K562 (cell line): ENCODE data around the gene SBF1. TPM values are rescaled to one million over a fixed set of nuclear protein-coding genes. Genes with fewer than 3 reads are reported as not detected.

Experiments
- ATAC-seq: fragments of 200-7000 bp; cut with Tn5 transposase; 3 replicates; pipeline ENCODE4 v1.9.1; 2020; ENCODE audit warnings: moderate library complexity
- BruUV-seq: library from RNA; stranded (reverse); fragments of 400-500 nt; replicated peaks from 2 replicates; lab custom pipeline; 2021; lab: Mats Ljungman, UMichigan
- CTCF ChIA-PET: fragments of 300-600 bp; formaldehyde crosslinking; extraction: SDS; loops from one replicate; lab custom pipeline; 2021; ENCODE audit warnings: low intra/inter-chr PET ratio; lab: Yijun Ruan, JAX
- POLR2A ChIA-PET: fragments of 300-600, 350-650 bp; sonication (Branson Sonifier 250); formaldehyde crosslinking; extraction: SDS; loops from one replicate; lab custom pipeline; 2021; ENCODE audit warnings: antibody characterized with exemption, inconsistent platforms; lab: Yijun Ruan, JAX
- DNase-seq, 4 experiments: peaks; one replicate each; pipeline versions ENCODE4 v3.0.0 to v3.0.0-alpha.2; 2011 to 2018; ENCODE audit warnings: low spot score in 3 of 4, mixed read lengths in 3 of 4; ENCODE audit errors: extremely low read depth in 1 of 4
- FAIRE-seq: peaks from 2 replicates; lab custom pipeline; 2011; peaks lifted over from hg19 to GRCh38; lab: Jason Lieb, UNC
- H2AFZ ChIP-seq: 2 replicates; pipeline ENCODE4 v1.6.0; 2011; ENCODE audit warnings: low read depth, low read length, control low read depth, inconsistent platforms
- H3K27ac ChIP-seq: fragments of 200-600 bp; 3 replicates; pipeline ENCODE4 v1.8.0; 2011; ENCODE audit warnings: low read depth, mild to moderate bottlenecking, control low read depth, inconsistent platforms, low read length, moderate library complexity, mixed read lengths; ENCODE audit errors: extremely low read depth
- H3K27me3 ChIP-seq, 2 experiments: fragments of 300-600 bp in 1 of 2; 2 replicates in 1 of 2; 3 replicates in 1 of 2; pipeline versions ENCODE4 v1.6.0 to v1.8.0; 2011; ENCODE audit warnings: inconsistent platforms in 2 of 2, low read length in 2 of 2, mild to moderate bottlenecking in 1 of 2, mixed read lengths in 1 of 2, moderate library complexity in 1 of 2; ENCODE audit not compliant: control insufficient read depth in 2 of 2, insufficient read depth in 2 of 2
- H3K36me3 ChIP-seq: fragments of 300-600 bp; 3 replicates; pipeline ENCODE4 v1.8.0; 2011; ENCODE audit warnings: mild to moderate bottlenecking, low read length, inconsistent platforms; ENCODE audit not compliant: control insufficient read depth, insufficient read depth
- H3K4me1 ChIP-seq, 2 experiments: fragments of 200-600 bp in 1 of 2; replicated peaks in 1 of 2; 2 replicates in 1 of 2; 3 replicates in 1 of 2; pipeline versions ENCODE4 v1.5.1 to v1.8.0; 2011; ENCODE audit warnings: inconsistent platforms in 2 of 2, low read length in 2 of 2, mild to moderate bottlenecking in 1 of 2, mixed read lengths in 1 of 2, moderate library complexity in 1 of 2; ENCODE audit not compliant: control insufficient read depth in 2 of 2, insufficient read depth in 2 of 2
- H3K4me2 ChIP-seq: 2 replicates; pipeline ENCODE4 v1.6.1; 2011; ENCODE audit warnings: low read length, control low read depth, inconsistent platforms, mixed read lengths; ENCODE audit not compliant: insufficient read depth
- H3K4me3 ChIP-seq: fragments of 200-600 bp; sonication (generic), shearing (Covaris generic); 2 replicates; pipeline ENCODE4 v1.5.1; 2016; ENCODE audit warnings: control low read depth, inconsistent platforms
- H3K79me2 ChIP-seq: fragments of 200-600 bp; 3 replicates; pipeline ENCODE4 v1.8.0; 2011; ENCODE audit warnings: low read length, inconsistent platforms; ENCODE audit not compliant: control insufficient read depth, insufficient read depth
- H3K9ac ChIP-seq, 2 experiments: 2 replicates each; pipeline versions ENCODE4 v1.6.0 to v1.6.1; 2011; ENCODE audit warnings: low read depth in 2 of 2, low read length in 2 of 2, control low read depth in 1 of 2, inconsistent platforms in 1 of 2, mild to moderate bottlenecking in 1 of 2, mixed read lengths in 1 of 2; ENCODE audit not compliant: insufficient read depth in 1 of 2
- H3K9me1 ChIP-seq: one replicate; pipeline ENCODE4 v1.6.0; 2011; ENCODE audit warnings: inconsistent platforms, mild to moderate bottlenecking, low read length, moderate library complexity; ENCODE audit not compliant: control insufficient read depth, insufficient read depth
- H3K9me3 ChIP-seq: replicated peaks from 2 replicates; pipeline ENCODE4 v1.5.1; 2011; ENCODE audit warnings: low read depth, low read length, inconsistent platforms; ENCODE audit not compliant: control insufficient read depth, insufficient read depth
- H4K20me1 ChIP-seq: replicated peaks from 2 replicates; pipeline ENCODE4 v1.6.1; 2011; ENCODE audit warnings: low read length, inconsistent platforms, mixed read lengths; ENCODE audit not compliant: control insufficient read depth, insufficient read depth
- CBFA2T2 ChIP-seq: fragments of 450-650 bp; conservative IDR thresholded peaks from 2 replicates; pipeline ENCODE4 v1.6.1; 2017; ENCODE audit warnings: mild to moderate bottlenecking
- CLOCK ChIP-seq: fragments of 250-450 bp; sonication (Bioruptor Pico); IDR thresholded peaks from 2 replicates; pipeline ENCODE4 v1.4.0; 2020; ENCODE audit warnings: mild to moderate bottlenecking, moderate library complexity, borderline replicate concordance
- CREB3L1 ChIP-seq: fragments of 450-650 bp; IDR thresholded peaks from 2 replicates; pipeline ENCODE4 v1.6.1; 2014; ENCODE audit warnings: low read depth, mild to moderate bottlenecking, moderate library complexity, borderline replicate concordance
- ESRRA ChIP-seq: fragments of 450-650 bp; IDR thresholded peaks from 2 replicates; pipeline ENCODE4 v1.6.1; 2014; ENCODE audit warnings: low read depth, mild to moderate bottlenecking, moderate library complexity, borderline replicate concordance
- GTF2E2 ChIP-seq: fragments of 200-800 bp; sonication (Bioruptor generic); IDR thresholded peaks from 2 replicates; pipeline ENCODE4 v1.6.1; 2016; ENCODE audit warnings: missing genetic modification characterization, missing compliant biosample characterization
- HCFC1 ChIP-seq: IDR thresholded peaks from 2 replicates; pipeline ENCODE4 v1.6.1; 2012; ENCODE audit warnings: low read depth, low read length, improper control_type of control experiment
- L3MBTL2 ChIP-seq: fragments of 450-650 bp; IDR thresholded peaks from 2 replicates; pipeline ENCODE4 v1.6.1; 2016; ENCODE audit warnings: mild to moderate bottlenecking, moderate library complexity
- NR3C1 ChIP-seq: sonication (generic); formaldehyde crosslinking; IDR thresholded peaks from 2 replicates; pipeline ENCODE4 v1.8.1; 2022; ENCODE audit warnings: missing genetic modification reagents
- RBM34 ChIP-seq: fragments of 200-400 bp; formaldehyde crosslinking; IDR thresholded peaks from 2 replicates; pipeline ENCODE4 v1.6.1; 2018; ENCODE audit warnings: low read length, borderline replicate concordance; ENCODE audit not compliant: insufficient read depth
- TEAD4 ChIP-seq, 2 experiments: sonication (generic) in 1 of 2; formaldehyde crosslinking in 1 of 2; IDR thresholded peaks; 2 replicates each; pipeline versions ENCODE4 v1.6.1 to v1.8.0; 2012 to 2022; ENCODE audit warnings: borderline replicate concordance in 1 of 2, inconsistent platforms in 1 of 2, low read length in 1 of 2, mild to moderate bottlenecking in 1 of 2, missing genetic modification reagents in 1 of 2
- ZNF224 ChIP-seq: sonication (generic); formaldehyde crosslinking; IDR thresholded peaks from 2 replicates; pipeline ENCODE4 v1.8.0; 2022; ENCODE audit warnings: mild to moderate bottlenecking, missing genetic modification reagents
- ZNF274 ChIP-seq: IDR thresholded peaks from 2 replicates; pipeline ENCODE4 v1.6.1; 2011; ENCODE audit warnings: low read depth, mild to moderate bottlenecking, low read length, moderate library complexity, borderline replicate concordance
- ZNF644 ChIP-seq: fragments of 200-800 bp; sonication (Bioruptor generic); IDR thresholded peaks from 2 replicates; pipeline ENCODE4 v1.6.1; 2016; ENCODE audit warnings: low read depth, missing genetic modification characterization, missing compliant biosample characterization
- ZZZ3 ChIP-seq: fragments of 450-650 bp; IDR thresholded peaks from 2 replicates; pipeline ENCODE4 v1.6.1; 2016; ENCODE audit warnings: antibody characterized with exemption, mild to moderate bottlenecking, moderate library complexity
- WGBS: fragments of 100-300 bp; shearing (Covaris generic); methylation state at CpG from one replicate; pipeline ENCODE4 v1.1.6; 2016; ENCODE audit warnings: low coverage, mixed read lengths; ENCODE audit not compliant: insufficient coverage; ENCODE audit errors: missing lambda C conversion rate; 5-methylcytosine and 5-hydroxymethylcytosine counted together
- in situ Hi-C: fragments of 300-500 bp; cut with MboI; formaldehyde crosslinking; loops from 4 replicates; pipeline ENCODE4 v1.15.0; 2018; ENCODE audit warnings: inconsistent platforms, mixed read lengths
- intact Hi-C: fragments of 100-400 bp; cut with micrococcal nuclease; formaldehyde crosslinking; loops from 2 replicates; pipeline ENCODE4 v1.14.2; 2022
- polyA plus RNA-seq, 8 experiments: library from polyadenylated mRNA; depleted of rRNA in 4 of 8; stranded (reverse) in 5 of 8; unstranded in 3 of 8; fragments of >200 nt; fragmentation: Nextera tagmentation in 2 of 8; fragmentation: Illumina TruSeq in 1 of 8; extraction: Ambion mirVana in 2 of 8; extraction: Trizol in 1 of 8; gene quantifications; 2 replicates each; pipeline versions ENCODE4 v1.2.1 to v1.2.3, GENCODE V29; 2011 to 2014; ENCODE audit warnings: inconsistent platforms in 1 of 8, missing spikeins in 1 of 8
- total RNA-seq, 7 experiments: library from RNA; depleted of rRNA in 6 of 7; stranded (reverse); fragments of >200 nt in 6 of 7; fragmentation: Illumina TruSeq in 2 of 7; extraction: Trizol in 2 of 7; gene quantifications; 2 replicates each; pipeline versions ENCODE4 v1.2.1 to v1.2.3, GENCODE V29; 2011 to 2021; ENCODE audit warnings: low replicate concordance in 1 of 7
- TF ChIP-seq, protein P1 (sequence below): fragments of 250-450 bp; sonication (Bioruptor Pico); IDR thresholded peaks from 2 replicates; pipeline ENCODE4 v1.5.0; 2022; ENCODE audit warnings: mild to moderate bottlenecking

SBF1 gene
- total and polyA plus RNA-seq, 9 of the 15 experiments (the other 6 are each of a cell fraction or from before 2014, with no cell fraction given): 0.44 to 50.4 (median 11.4) TPM

DNA sequence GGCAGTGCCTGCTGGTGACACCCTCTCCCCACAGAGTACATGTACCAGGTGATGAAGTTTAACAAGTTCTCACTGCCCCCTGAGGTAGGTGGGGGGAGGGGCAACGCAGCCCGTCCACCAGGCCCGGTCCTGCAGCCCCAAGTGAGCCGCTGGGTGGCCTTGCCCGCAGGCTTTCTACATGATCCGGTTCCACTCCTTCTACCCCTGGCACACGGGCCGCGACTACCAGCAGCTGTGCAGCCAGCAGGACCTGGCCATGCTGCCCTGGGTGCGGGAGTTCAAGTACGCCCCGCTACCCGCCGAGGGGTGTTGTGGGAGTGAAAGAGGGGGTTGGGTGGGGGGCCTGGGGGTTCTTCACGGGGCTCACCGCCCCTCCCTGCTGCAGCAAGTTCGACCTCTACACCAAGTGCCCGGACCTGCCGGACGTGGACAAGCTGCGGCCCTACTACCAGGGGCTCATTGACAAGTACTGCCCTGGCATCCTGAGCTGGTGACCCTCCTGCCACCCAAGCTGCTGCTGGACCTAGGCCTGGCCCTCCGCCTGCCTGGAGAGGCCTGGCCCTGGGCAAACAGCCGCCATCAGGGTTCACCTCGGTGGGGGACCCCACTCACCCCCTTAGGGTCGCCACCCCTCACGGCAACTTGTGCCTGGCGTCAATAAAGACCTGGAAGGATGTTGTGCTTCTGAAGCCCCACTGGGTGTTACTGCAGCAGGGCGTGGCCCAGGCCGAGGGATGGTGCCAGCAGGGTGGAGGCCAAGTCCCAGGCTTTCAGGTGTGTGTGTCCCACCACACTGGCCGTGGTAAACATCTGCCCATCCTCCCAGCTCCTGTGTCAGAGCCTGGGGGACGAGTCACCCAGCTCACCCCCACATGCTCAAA lies 14.8 kb upstream of the SBF1 start:
- in situ Hi-C loops: no loop called here
- Histone ChIP-seq H3K4me3 (no peak overlapping the region), H3K4me2 (no peak overlapping the region), H3K9me3 (no peaks in the 10 kb centered on the region), H3K9ac (no peak overlapping the region), H3K9me1 (no peaks in the 10 kb centered on the region), H3K79me2 (no peaks in the 10 kb centered on the region), H3K4me1 (peaks cover 4 to 33% of the 10 kb centered on the region in 2 experiments; a peak in 3 of 5 replicates), H3K27me3 (no peaks in the 10 kb centered on the region), H2AFZ (no peak overlapping the region), H3K27ac (no peak overlapping the region), H3K36me3 (no peaks in the 10 kb centered on the region), H4K20me1 (no peaks in the 10 kb centered on the region)
- intact Hi-C loops: no loop called here
- ATAC-seq: no peak
- CTCF ChIA-PET: no interaction called here
- no TSS peak for BruUV-seq
- no peak for DNase-seq
- 51% methylated on average over 6 of the region's 31 CpGs for WGBS
- no peak for FAIRE-seq
- POLR2A ChIA-PET: interaction anchor here (0.6 kb wide), 1 partner anchor 33 kb away, joined by 3 read pairs; no protein-coding TSS in a partner anchor
- TF ChIP-seq CLOCK (no peak), CREB3L1 (no peak), ZNF274 (no peak), L3MBTL2 (no peak), ZNF224 (CRISPR knock-in tag) (no peak), ZNF644 (no peak), HCFC1 (no peak), GTF2E2 (tag) (no peak), RBM34 (no peak), TEAD4 (IDR thresholded peaks at IDR 0.05; ENCODE audit: low read length) (no peak), TEAD4 (CRISPR knock-in tag; IDR thresholded peaks at IDR 0.05; ENCODE audit: borderline replicate concordance) (no peak), NR3C1 (CRISPR knock-in tag) (no peak), CBFA2T2 (no peak), ESRRA (no peak), ZZZ3 (no peak)
- TF ChIP-seq, protein P1, sequence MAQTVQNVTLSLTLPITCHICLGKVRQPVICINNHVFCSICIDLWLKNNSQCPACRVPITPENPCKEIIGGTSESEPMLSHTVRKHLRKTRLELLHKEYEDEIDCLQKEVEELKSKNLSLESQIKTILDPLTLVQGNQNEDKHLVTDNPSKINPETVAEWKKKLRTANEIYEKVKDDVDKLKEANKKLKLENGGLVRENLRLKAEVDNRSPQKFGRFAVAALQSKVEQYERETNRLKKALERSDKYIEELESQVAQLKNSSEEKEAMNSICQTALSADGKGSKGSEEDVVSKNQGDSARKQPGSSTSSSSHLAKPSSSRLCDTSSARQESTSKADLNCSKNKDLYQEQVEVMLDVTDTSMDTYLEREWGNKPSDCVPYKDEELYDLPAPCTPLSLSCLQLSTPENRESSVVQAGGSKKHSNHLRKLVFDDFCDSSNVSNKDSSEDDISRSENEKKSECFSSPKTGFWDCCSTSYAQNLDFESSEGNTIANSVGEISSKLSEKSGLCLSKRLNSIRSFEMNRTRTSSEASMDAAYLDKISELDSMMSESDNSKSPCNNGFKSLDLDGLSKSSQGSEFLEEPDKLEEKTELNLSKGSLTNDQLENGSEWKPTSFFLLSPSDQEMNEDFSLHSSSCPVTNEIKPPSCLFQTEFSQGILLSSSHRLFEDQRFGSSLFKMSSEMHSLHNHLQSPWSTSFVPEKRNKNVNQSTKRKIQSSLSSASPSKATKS (CRISPR knock-in tag): no peak
